ENCODE results near the gene LGALS7.
"Not testable (repeated sequence)": the region's sequence is repeated elsewhere in the genome, so short reads cannot be mapped to it uniquely, and the experiment has no call there.

LGALS7 gene

DNA sequence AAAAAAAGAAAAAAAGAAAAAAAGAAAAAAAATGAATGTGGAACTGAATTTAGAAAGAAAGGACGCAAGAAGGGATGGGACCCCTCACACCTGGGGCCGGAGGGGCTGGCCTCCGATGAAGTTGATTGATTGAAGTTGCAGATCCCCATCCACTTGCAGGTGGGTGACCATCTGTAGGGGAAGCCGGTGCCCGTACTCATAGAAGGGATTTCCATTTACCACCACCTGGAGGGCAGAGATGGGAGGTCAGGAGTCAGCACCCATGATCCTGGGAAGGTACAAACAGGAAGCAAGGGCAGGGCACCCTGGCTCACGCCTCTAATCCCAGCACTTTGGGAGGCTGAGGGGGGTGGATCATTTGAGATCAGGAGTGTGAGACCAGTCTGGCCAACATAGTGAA lies 33.1 kb upstream of the LGALS7 start:
- ChIA-PET POLR2A (no interaction called here), CTCF (no interaction called here)
- TF ChIP-seq, protein P1, sequence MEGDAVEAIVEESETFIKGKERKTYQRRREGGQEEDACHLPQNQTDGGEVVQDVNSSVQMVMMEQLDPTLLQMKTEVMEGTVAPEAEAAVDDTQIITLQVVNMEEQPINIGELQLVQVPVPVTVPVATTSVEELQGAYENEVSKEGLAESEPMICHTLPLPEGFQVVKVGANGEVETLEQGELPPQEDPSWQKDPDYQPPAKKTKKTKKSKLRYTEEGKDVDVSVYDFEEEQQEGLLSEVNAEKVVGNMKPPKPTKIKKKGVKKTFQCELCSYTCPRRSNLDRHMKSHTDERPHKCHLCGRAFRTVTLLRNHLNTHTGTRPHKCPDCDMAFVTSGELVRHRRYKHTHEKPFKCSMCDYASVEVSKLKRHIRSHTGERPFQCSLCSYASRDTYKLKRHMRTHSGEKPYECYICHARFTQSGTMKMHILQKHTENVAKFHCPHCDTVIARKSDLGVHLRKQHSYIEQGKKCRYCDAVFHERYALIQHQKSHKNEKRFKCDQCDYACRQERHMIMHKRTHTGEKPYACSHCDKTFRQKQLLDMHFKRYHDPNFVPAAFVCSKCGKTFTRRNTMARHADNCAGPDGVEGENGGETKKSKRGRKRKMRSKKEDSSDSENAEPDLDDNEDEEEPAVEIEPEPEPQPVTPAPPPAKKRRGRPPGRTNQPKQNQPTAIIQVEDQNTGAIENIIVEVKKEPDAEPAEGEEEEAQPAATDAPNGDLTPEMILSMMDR (IDR thresholded peaks at IDR 0.05; ENCODE audit: control extremely low read depth, extremely low read depth, low read depth, missing control alignments), result no peak
- no peak for DNase-seq (ENCODE audit: extremely low spot score)

DNA sequence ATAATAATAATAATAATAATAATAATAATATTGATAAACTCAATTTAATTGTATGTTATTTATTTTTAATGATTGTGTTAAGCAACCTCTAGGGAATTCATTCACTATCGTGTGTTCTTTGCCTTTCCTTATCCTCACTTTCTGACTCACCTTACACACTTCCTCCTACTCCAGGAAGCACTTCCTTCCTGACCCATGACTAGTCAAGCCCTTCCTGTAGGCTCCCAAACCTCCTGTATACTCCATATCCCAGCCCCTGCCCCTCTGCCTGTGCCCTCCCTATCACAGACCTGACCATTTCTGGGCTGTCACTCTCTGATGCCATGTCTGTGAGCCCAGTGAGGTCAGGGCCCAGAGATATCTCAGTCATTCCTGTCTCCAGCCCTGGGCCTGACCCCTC lies 31.9 kb upstream of the LGALS7 start:
- CTCF ChIA-PET, result no interaction called here
- no peak for DNase-seq (ENCODE audit: extremely low spot score)
- TF ChIP-seq, protein P1 (IDR thresholded peaks at IDR 0.05; ENCODE audit: control extremely low read depth, extremely low read depth, low read depth, missing control alignments), result no peak

DNA sequence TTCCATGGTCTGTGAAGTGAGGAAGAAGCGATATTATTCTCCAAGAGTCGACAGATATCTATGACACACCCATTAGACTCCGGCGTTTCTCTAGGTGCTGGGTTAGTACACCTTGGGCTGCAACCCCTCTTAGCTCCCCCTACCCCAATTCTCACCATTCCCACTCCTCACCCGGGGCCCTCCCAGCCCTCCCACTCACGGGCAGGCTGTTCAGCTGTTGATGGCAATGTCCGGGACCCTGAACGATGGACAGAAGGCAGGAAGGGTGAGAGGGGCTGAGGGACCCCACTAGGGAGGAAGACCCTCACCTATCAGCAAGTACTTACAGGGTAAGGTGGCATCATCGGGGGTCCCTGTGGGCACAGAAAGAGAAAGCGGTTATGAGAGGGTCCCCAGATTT lies 30.2 kb upstream of the LGALS7 start:
- TF ChIP-seq, protein P1 (IDR thresholded peaks at IDR 0.05; ENCODE audit: control extremely low read depth, extremely low read depth, low read depth, missing control alignments), result no peak
- ChIA-PET POLR2A (no interaction called here), CTCF (interaction anchor here (1.3 kb wide), 1 partner anchor 34 kb away, joined by 4 read pairs; no protein-coding TSS in a partner anchor)
- DNase-seq (ENCODE audit: extremely low spot score), result no peak

More for the DNA sequence above, 31.9 kb upstream of the LGALS7 start:
- POLR2A ChIA-PET, result no interaction called here

DNA sequence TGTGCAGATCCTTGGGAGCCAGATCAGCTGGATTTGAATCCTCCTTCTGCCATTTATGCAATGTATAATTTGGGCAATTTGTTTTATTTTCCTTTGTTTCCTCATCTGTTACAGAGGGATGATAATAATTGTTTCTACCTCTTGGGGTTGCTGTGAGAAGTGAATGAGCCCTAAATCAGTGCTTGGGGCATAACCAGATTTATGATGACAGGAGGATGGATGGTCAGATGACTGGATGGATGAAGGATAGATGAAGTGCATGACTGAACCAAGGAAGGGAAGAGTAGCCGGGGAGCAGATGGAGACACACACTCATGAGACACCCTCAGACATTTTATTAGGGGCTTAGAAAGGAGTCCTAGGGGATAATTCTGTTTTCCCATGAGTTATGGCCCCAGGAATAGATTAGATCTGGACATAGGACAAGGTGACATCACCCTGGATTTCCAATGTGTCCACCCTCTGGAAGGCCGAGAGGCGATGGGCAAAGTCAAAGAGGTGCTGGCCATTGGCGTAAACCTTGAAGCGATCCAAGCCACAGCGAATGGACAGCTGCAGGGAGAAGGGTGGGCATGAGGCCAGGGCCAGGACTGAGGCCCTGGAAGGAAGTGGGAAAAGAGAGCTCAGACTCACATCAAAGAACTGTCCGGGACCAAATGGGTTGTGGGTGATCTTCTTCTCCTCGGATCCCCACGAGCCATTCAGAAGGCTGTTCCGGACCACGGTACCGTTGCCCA lies 28.2 kb upstream of the LGALS7 start:
- no peak for DNase-seq (ENCODE audit: extremely low spot score)

DNA sequence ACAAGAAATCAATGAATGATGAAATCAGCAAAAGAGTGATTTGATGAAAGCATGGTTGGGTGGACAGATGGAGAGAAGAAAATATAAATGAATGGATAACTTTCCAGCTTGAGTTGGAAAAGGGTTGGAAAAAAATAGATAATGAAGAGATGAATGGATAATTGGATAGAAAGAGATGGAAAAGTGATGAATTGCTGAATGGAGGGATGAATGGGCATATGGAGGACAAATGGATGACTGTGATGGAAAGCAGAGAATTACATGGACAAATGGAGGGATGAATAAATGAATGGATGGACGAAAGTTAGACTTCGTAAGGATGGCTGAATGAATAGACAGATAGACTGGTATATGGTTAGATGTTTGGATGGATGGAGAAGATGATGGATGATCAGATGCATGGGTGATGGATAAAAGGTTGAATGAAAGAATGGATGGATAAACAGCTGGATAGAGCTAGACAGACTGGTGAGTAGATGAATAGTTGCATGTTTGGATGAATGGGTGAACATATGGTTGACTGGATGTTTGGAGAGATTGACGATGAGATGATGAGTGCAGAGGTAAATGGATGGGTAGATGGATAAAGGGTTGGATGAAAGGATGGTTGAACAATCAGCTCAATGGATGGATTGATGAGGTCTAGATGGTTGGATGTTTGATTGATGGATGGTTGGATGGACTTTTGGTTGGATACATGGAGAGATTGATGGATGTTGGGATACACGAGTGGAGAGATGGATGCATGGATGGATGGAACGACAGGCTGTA lies 27.4 kb upstream of the LGALS7 start:
- POLR2A ChIA-PET, result no interaction called here
- CTCF ChIA-PET, result interaction anchor here (2.9 kb wide), 1 partner anchor 31 kb away, joined by 10 read pairs; no protein-coding TSS in a partner anchor
- DNase-seq (ENCODE audit: extremely low spot score), result no peak

More for the DNA sequence above, 28.2 kb upstream of the LGALS7 start:
- TF ChIP-seq, protein P1 (IDR thresholded peaks at IDR 0.05; ENCODE audit: control extremely low read depth, extremely low read depth, low read depth, missing control alignments), result no peak
- ChIA-PET CTCF (interaction anchor here (2.9 kb wide), 1 partner anchor 32 kb away, joined by 10 read pairs; no protein-coding TSS in a partner anchor), POLR2A (no interaction called here)

DNA sequence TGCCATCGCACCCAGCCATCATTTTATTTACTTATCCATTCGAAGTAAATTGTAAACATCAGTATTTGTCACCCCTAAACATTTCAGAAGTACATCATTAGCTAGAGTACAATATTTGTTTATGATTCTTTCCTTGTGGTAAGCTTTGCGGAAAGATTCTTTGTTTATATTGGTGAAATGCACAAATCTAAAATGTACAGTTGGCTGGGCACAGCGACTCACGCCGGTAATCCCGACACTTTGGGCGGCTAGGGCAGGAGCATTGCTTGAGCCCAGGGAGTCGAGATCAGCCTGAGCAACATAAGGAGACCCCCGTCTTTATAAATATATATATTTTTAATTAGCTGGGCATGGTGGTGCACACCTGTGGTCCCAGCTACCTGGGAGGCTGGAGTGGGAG lies 25.8 kb upstream of the LGALS7 start:
- ChIA-PET CTCF (interaction anchor here (1.3 to 2.9 kb wide), 2 partner anchors 15 to 30 kb away, joined by 5 to 10 read pairs; partner anchors contain the start of gene LGALS4), POLR2A (no interaction called here)
- TF ChIP-seq, protein P1 (IDR thresholded peaks at IDR 0.05; ENCODE audit: control extremely low read depth, extremely low read depth, low read depth, missing control alignments), result no peak
- no peak for DNase-seq (ENCODE audit: extremely low spot score)

More for the DNA sequence above, 27.4 kb upstream of the LGALS7 start:
- TF ChIP-seq, protein P1 (IDR thresholded peaks at IDR 0.05; ENCODE audit: control extremely low read depth, extremely low read depth, low read depth, missing control alignments), result no peak

DNA sequence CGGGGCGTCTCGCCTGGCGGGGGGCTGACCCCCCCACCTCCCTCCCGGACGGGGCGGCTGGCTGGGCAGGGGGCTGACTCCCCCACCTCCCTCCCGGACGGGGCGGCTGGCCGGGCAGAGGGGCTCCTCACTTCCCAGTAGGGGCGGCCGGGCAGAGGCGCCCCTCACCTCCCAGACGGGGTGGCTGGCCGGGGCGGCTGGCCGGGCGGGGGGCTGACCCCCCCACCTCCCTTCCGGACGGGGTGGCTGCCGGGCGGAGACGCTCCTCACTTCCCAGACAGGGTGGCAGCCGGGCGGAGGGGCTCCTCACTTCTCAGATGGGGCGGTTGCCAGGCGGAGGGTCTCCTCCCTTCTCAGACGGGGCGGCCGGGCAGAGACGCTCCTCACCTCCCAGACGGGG lies 24.5 kb upstream of the LGALS7 start:
- POLR2A ChIA-PET; CTCF ChIA-PET; DNase-seq (ENCODE audit: extremely low spot score): not testable (repeated sequence)
